NT2/D1 (cell line): ENCODE data around the gene MAP3K4.

ENCODE experiments used
- YY1 ChIP-seq: IDR thresholded peaks from 2 replicates; pipeline ENCODE4 v1.6.1; 2011; ENCODE audit not compliant: insufficient read length, insufficient read depth
- ZNF274 ChIP-seq: IDR thresholded peaks from 2 replicates; pipeline ENCODE4 v1.6.1; 2011; ENCODE audit warnings: mild to moderate bottlenecking, low read depth, low read length

- no peak for TF ChIP-seq ZNF274
- TF ChIP-seq YY1: no peak
These were observed 4.6 kb downstream of the MAP3K4 start for GRCh38 chr6:160996131-160996601.
